Activated naive CD4-positive, alpha-beta T cell treated with anti-CD3 and anti-CD28 coated beads for 36 hours (primary cell): Measurements from ENCODE around the gene GPR173. TPM values are rescaled to one million over a fixed set of nuclear protein-coding genes. Genes with fewer than 3 reads are reported as not detected.

Source experiments
- CTCF ChIA-PET: fragments of 350-600 bp; sonication (Branson Sonifier 250); formaldehyde crosslinking; loops from one replicate; lab custom pipeline; 2021; ENCODE audit warnings: antibody characterized with exemption; lab: Charles Lee
- DNase-seq: peaks from one replicate; pipeline ENCODE4 v3.0.0-alpha.2; 2020
- H3K27ac Mint-ChIP-seq: one replicate; pipeline ENCODE4 v1.8.0; 2021; ENCODE audit warnings: mild to moderate bottlenecking, mixed read lengths
- H3K27me3 Mint-ChIP-seq: one replicate; pipeline ENCODE4 v1.8.0; 2021; ENCODE audit warnings: low read depth, mixed read lengths
- H3K36me3 Mint-ChIP-seq: one replicate; pipeline ENCODE4 v1.8.0; 2021; ENCODE audit warnings: low read depth, mixed read lengths
- H3K4me1 Mint-ChIP-seq: one replicate; pipeline ENCODE4 v1.8.0; 2021; ENCODE audit warnings: low read depth, mixed read lengths
- H3K4me3 Mint-ChIP-seq: one replicate; pipeline ENCODE4 v1.8.0; 2021; ENCODE audit warnings: mild to moderate bottlenecking, moderate library complexity, mixed read lengths
- H3K9me3 Mint-ChIP-seq: one replicate; pipeline ENCODE4 v1.8.0; 2021; ENCODE audit warnings: mixed read lengths
- intact Hi-C: fragments of 100-400 bp; cut with micrococcal nuclease; formaldehyde crosslinking; loops from one replicate; pipeline ENCODE4 v1.15.1; 2023
- total RNA-seq, 2 experiments: library from RNA; stranded (reverse); gene quantifications; one replicate each; pipeline ENCODE4 v1.2.3, GENCODE V29; 2021

Gene GPR173
- total RNA-seq, 2 experiments from 2014 or later = 0.05 TPM; not detected in 1

DNA sequence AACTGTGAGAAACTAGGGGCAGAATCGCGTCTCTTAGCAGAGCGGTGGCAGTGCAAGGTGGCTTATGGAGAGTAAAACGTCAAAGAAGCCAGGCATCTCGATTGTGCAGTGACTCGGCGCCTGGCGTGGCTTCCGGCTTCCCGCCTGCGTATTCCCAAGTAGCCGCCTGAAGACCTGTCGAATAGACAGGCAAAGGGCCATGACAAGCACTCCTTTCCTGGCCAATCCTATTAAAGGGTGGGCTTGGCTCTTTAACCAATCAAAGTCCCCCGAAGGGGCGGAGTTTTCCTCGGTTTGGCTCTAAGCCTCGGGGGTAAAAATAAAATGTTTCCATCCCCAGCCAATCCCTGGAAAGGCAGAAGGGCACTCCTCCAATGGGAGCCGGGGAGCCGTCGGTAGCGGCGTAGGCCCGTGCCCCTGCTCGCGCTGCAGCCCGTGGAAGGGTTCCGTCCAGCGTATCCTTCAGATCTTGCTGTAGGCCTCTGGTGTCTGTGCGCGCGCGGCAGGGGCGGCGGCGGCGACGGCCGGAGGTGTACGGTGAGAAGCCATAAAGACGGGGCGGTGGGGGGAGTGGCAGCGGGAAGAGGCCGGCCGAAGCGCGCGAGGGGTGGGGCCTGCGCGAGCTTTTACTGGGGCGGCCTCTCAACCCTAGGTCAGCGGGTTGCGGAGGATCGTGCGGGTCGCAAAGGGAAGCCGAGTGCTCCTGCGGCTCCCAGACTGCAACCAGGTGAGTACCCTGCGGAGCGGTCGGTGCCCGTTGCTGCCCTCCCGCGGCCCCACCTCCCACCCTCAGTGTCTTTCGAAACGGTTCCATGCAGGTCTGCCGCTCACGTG is 45.4 kb downstream of the GPR173 start, which contains the start of gene KANTR:
Gene KANTR, plus strand, starts transcription at position 395 of the 834 bp plus-strand sequence. CDS start 30,131 bp downstream, outside the sequence.
- intact Hi-C loops = loop anchor here (1.0 to 10.0 kb wide), 8 partner anchors 12 to 1713 kb away; partner anchors contain the start of genes KDM5C, MAGED2, RIBC1 and SMC1A
- H3K9me3 Mint-ChIP-seq = no peaks in the 10 kb centered on the region
- peak; percentile 90 for DNase-seq
- CTCF ChIA-PET = interaction anchor here (1.3 kb wide), 1 partner anchor 12 kb away, joined by 3 read pairs; the partner anchor contains the start of gene TSPYL2
- H3K27me3 Mint-ChIP-seq = no peaks in the 10 kb centered on the region
- peaks cover 13% of the 10 kb centered on the region for H3K4me1 Mint-ChIP-seq
- peak within 1 kb of the TSS; percentile 91 for H3K27ac Mint-ChIP-seq
- H3K36me3 Mint-ChIP-seq = no peaks in the 10 kb centered on the region
- H3K4me3 Mint-ChIP-seq = peak within 1 kb of the TSS; percentile 91

DNA sequence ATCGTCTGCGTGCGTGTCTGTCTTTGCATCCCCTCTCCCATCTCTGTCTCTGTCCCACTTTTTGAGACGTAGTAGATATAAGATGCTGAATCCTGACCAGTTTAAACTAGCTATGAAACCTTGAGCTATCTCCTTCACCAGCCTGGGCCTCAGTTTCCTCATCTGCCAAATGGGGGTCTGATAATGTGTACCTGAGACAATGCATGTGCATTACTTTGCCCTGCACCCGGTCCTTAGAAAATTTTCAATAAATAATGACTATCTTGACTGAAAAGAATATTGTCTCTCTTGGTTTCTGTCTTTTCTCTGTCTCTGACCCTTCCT is 46.0 kb downstream of the GPR173 start:
- intact Hi-C loops = loop anchor here (1.0 to 10.0 kb wide), 5 partner anchors 99 to 1713 kb away; partner anchors contain the start of genes MAGED2, RIBC1 and SMC1A
- H3K9me3 Mint-ChIP-seq = no peaks in the 10 kb centered on the region
- H3K27me3 Mint-ChIP-seq = no peaks in the 10 kb centered on the region
- H3K4me3 Mint-ChIP-seq = peak overlapping the region; percentile 91
- peaks cover 9% of the 10 kb centered on the region for H3K4me1 Mint-ChIP-seq
- CTCF ChIA-PET = interaction anchor here (1.3 kb wide), 1 partner anchor 13 kb away, joined by 3 read pairs; the partner anchor contains the start of gene TSPYL2
- H3K36me3 Mint-ChIP-seq = peaks cover 2% of the 10 kb centered on the region
- H3K27ac Mint-ChIP-seq = peak overlapping the region; percentile 91
- no peak for DNase-seq

DNA sequence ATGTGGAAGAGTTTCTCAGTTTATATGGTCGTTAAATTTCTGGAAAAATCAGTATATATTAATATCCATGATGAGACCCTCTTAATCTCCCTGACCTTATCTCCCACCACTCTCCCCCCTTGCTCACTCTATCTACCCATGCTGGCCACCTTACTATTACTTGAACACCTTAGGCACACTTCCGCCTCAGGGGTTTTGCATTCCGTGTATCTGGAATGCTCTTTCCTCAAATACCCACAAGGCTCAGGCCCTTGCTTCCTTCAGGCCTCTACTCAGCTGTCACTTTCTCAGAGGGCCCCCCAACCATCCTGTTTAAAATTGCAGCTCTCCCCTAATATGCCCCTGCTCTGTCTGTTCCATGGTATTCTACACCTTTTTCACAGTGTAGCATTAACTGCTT is 47.2 kb downstream of the GPR173 start:
- H3K4me3 Mint-ChIP-seq = no peak overlapping the region
- no peaks in the 10 kb centered on the region for H3K27me3 Mint-ChIP-seq
- intact Hi-C loops = loop anchor here (10.0 kb wide), 1 partner anchor 831 kb away; no protein-coding TSS in a partner anchor
- no peaks in the 10 kb centered on the region for H3K9me3 Mint-ChIP-seq
- peaks cover 2% of the 10 kb centered on the region for H3K36me3 Mint-ChIP-seq
- CTCF ChIA-PET = no interaction called here
- DNase-seq = no peak
- no peak overlapping the region for H3K27ac Mint-ChIP-seq
- H3K4me1 Mint-ChIP-seq = peaks cover 9% of the 10 kb centered on the region

DNA sequence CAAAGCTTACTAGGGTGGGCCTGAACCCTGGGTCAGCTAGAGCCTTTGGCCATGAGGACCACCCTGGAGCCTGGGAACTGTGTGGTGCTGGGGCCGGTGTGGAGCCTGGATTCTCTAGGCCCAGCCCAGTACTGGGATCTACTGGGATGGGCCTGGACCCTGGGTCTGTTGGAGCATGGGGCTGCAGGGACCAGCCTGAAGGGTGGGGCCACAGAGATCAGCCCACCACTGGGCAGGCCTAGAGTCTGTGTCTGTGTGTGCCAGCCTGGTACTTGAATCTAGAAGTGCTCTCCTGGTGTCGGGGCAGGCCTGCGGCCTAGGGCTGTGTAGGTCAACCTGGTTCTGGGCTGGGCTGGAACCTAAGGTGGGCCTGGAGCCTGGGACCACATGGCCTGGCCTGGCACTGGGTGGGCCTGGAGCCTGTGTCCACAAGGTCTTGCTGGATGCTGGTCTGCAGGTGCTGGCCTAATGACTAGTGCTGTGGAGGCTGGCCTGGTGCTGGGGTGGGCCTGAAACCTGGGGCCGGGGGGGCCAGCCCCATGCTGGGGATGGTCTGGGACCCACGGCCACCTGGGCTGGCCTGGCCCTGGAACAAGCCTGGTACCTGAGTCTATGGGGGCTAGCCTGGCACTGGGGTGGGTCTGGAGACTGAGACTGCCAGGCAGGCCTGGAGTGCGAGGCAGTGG is 66.4 kb downstream of the GPR173 start:
- CTCF ChIA-PET = no interaction called here
- intact Hi-C loops = no loop called here
- Mint-ChIP-seq H3K4me1 (peaks cover 5% of the 10 kb centered on the region), H3K4me3 (no peak overlapping the region), H3K27ac (no peak overlapping the region), H3K27me3 (no peaks in the 10 kb centered on the region), H3K36me3 (no peaks in the 10 kb centered on the region), H3K9me3 (no peaks in the 10 kb centered on the region)
- no peak for DNase-seq

DNA sequence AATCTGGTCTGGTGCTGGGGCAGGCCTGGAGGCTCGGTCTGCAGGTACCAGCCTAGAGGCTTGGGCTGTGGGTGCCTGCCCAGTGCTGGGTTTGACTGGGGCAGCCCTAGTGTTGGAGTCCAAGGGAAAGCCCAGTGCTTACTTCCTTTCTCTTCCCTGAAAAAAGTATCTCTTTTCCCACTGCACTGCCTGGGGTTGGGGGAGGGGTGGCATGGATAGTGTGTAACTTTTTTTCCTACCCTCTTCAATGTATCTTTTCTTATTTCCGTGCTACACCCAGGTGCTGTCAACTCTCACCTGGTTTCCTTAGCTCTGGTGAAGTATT is 66.9 kb downstream of the GPR173 start:
- CTCF ChIA-PET = no interaction called here
- Mint-ChIP-seq H3K27me3 (no peaks in the 10 kb centered on the region), H3K27ac (no peak overlapping the region), H3K36me3 (no peaks in the 10 kb centered on the region), H3K4me3 (no peak overlapping the region), H3K9me3 (no peaks in the 10 kb centered on the region), H3K4me1 (peaks cover 5% of the 10 kb centered on the region)
- intact Hi-C loops = no loop called here
- no peak for DNase-seq

DNA sequence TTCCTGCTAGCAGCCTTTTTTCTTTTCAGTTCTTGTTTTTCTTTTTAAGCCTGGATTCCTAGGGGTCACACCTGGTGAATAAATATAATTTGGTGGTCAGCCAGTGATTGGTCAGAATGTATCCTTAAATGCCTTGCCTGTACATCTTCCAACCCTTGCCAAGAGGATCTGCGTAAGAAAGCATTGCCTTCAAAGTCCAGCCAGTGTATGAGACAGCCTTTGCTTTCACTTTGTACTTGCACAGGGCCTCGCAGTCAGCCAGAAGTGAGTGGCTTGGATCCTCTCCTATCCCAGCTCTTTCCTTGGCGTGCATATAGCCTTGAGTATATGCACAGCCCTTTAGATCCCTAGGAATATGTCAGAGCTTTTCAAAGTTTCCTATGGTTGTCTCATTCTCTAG is 67.5 kb downstream of the GPR173 start:
- H3K27me3 Mint-ChIP-seq = no peaks in the 10 kb centered on the region
- H3K27ac Mint-ChIP-seq = no peak overlapping the region
- H3K36me3 Mint-ChIP-seq = no peaks in the 10 kb centered on the region
- no peak overlapping the region for H3K4me3 Mint-ChIP-seq
- CTCF ChIA-PET = no interaction called here
- peaks cover 5% of the 10 kb centered on the region for H3K4me1 Mint-ChIP-seq
- DNase-seq = no peak
- no peaks in the 10 kb centered on the region for H3K9me3 Mint-ChIP-seq
- intact Hi-C loops = no loop called here

DNA sequence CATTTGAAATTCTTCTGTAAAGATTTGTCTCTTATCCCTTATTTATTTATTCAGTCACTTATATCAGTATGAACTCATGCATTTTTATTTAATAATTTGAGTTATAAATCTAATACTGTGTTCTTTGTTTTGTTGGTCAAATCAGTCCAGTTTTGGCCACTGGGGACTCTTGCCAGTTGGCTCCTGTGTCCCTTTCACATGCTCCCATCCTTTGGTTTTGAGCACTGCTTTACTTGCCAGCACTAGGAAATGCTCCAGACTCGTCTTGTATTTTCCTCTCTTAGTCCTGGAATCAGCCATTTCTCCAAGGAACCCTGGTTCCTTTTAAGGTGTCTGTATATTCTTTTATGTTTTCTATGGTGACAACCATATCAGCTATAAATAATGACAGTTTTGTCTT is 73.4 kb downstream of the GPR173 start:
- no peaks in the 10 kb centered on the region for H3K9me3 Mint-ChIP-seq
- peaks cover 10% of the 10 kb centered on the region for H3K4me1 Mint-ChIP-seq
- CTCF ChIA-PET = no interaction called here
- H3K27me3 Mint-ChIP-seq = no peaks in the 10 kb centered on the region
- no peaks in the 10 kb centered on the region for H3K36me3 Mint-ChIP-seq
- H3K4me3 Mint-ChIP-seq = no peak overlapping the region
- intact Hi-C loops = no loop called here
- no peak for DNase-seq
- H3K27ac Mint-ChIP-seq = no peak overlapping the region

DNA sequence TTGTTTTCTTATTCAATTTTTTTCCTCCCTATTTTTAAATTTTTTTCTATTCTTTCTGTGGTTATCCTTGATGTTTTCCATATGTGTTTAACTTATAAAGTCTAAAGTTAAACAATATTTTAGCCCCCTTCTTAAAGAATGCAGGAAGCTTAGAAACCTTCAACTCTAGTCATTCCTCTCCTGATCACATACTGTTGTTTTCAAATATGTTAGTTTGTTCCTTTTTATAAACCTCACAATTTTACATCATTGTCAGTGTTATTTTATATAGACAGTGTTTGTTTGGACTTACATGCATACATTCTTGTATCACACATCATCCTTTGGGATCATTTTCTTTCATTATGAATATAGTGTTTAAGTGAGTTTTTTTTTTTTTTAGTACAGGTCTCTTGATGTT is 76.9 kb downstream of the GPR173 start:
- CTCF ChIA-PET = no interaction called here
- no peak for DNase-seq
- Mint-ChIP-seq H3K36me3 (no peaks in the 10 kb centered on the region), H3K27ac (no peak overlapping the region), H3K9me3 (no peaks in the 10 kb centered on the region), H3K4me3 (no peak overlapping the region), H3K27me3 (no peaks in the 10 kb centered on the region), H3K4me1 (peaks cover 10% of the 10 kb centered on the region)
- intact Hi-C loops = no loop called here

DNA sequence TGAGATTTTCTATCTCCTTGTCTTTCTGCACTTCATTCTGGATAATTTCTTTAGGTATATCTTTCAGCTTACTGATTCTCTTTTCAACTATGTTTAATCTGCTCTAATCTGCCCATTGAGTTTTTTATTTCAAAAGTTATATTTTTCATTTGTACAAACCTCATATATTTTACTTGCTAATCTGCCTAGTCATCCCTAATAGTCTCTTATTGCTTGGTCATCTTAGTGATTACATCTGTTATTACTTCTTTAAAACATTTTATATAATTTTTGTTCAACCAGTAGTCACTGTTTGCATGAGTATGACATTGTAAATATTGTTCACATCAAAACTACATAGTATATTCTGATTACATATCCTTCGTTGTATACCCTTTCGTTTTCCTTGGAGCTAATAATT is 77.8 kb downstream of the GPR173 start:
- intact Hi-C loops = no loop called here
- H3K9me3 Mint-ChIP-seq = no peaks in the 10 kb centered on the region
- H3K4me1 Mint-ChIP-seq = peaks cover 10% of the 10 kb centered on the region
- no peaks in the 10 kb centered on the region for H3K36me3 Mint-ChIP-seq
- no peaks in the 10 kb centered on the region for H3K27me3 Mint-ChIP-seq
- no peak for DNase-seq
- no peak overlapping the region for H3K4me3 Mint-ChIP-seq
- H3K27ac Mint-ChIP-seq = no peak overlapping the region
- CTCF ChIA-PET = no interaction called here

DNA sequence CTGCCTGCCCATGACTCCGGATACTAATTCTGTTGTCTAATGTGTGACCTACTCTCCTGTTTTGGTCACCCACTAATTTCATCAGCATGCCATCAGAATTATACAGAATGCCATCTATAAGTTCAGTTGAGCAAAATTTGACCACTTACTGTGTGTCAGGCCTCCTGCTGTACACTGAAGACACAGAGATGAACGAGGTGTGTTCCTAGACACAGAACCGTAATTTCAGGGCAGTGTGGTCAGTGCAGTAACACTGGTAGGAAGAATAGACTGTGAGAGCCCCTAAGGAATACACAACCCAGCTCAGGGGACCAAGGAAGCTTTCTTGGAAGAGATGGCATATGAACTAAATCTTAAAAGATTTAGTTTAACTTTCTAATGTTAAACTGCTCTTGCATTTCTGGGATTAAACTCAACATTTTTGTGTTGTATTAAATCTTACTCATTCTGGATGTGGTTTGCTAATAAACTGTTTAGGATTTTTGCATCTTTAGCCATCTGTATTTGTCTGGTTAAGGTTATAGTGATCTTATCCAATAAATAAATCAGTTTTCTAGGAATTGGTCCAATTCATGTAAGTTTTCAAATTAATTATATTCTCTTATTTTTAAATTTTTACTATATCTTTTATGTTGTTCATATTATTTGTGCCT is 79.6 kb downstream of the GPR173 start:
- no peak overlapping the region for H3K4me3 Mint-ChIP-seq
- intact Hi-C loops = no loop called here
- H3K27me3 Mint-ChIP-seq = no peaks in the 10 kb centered on the region
- CTCF ChIA-PET = no interaction called here
- no peaks in the 10 kb centered on the region for H3K9me3 Mint-ChIP-seq
- peaks cover 2% of the 10 kb centered on the region for H3K36me3 Mint-ChIP-seq
- H3K4me1 Mint-ChIP-seq = peaks cover 10% of the 10 kb centered on the region
- DNase-seq = no peak
- H3K27ac Mint-ChIP-seq = no peak overlapping the region
